ENCODE results near the gene ZNF41. TPM values are rescaled to one million over a fixed set of nuclear protein-coding genes. Genes with fewer than 3 reads are reported as not detected.

ZNF41 gene
- total and polyA plus RNA-seq, 9 donors = 7.1 to 13.1 (median 10.0) TPM

DNA sequence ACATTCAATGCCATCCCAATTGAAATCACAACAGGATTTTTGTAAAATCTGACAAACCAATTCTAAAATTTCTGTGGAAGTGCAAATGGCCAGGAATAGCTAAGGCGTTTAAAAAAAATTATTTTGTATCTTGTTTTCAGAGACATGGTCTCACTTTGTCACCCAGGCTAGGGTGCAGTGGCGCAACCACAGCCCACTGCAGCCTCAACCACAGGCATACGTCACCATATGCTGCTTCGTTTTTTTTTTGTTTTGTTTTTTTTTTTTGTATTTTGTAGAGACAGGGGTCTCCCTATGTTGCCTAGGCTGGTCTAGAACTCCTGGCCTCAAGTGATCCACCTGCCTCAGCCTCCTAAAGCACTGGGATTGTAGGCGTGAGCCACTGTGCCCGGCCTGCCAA is 24.5 kb downstream of the ZNF41 start:
- H3K27me3 ChIP-seq (ENCODE audit: control insufficient read depth, insufficient read depth, low read length) = peaks cover 3% of the 10 kb centered on the region
- H3K27ac ChIP-seq (ENCODE audit: low read length) = no peak overlapping the region
- H3K36me3 ChIP-seq (ENCODE audit: control insufficient read depth, insufficient read depth, low read length) = peaks cover 7% of the 10 kb centered on the region
- no peaks in the 10 kb centered on the region for H3K4me1 ChIP-seq (ENCODE audit: control insufficient read depth, insufficient read depth, low read length)
- no peak for DNase-seq
- peaks cover 5% of the 10 kb centered on the region for H3K9me3 ChIP-seq (replicated peaks; ENCODE audit: control insufficient read depth, low read depth, low read length)
- H3K4me3 ChIP-seq (ENCODE audit: low read length) = no peak overlapping the region
- no CpG with 5 or more reads among the region's 6 CpGs for WGBS (ENCODE audit: insufficient coverage)

DNA sequence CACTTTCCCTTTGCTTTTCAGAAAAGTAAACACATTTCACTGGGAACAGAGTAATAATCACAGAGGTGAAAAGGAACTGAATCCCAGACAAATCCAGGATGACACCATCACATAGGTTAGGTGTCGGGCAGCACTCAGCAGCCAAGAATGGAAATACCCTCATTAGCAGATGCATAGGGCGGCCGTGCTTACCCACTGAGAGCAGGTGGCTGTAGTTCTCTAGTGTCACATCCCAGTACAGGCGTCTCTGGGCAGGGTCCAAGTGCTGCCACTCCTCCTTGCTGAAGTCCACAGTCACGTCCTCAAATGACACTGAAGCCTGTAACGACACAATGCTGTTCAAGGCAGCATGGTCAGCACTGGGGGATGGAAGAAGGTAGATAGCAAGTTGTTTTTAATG is 26.9 kb downstream of the ZNF41 start:
- Histone ChIP-seq H3K4me1 (ENCODE audit: control insufficient read depth, insufficient read depth, low read length) (no peaks in the 10 kb centered on the region), H3K9me3 (replicated peaks; ENCODE audit: control insufficient read depth, low read depth, low read length) (no peaks in the 10 kb centered on the region), H3K4me3 (ENCODE audit: low read length) (no peak overlapping the region), H3K27ac (ENCODE audit: low read length) (no peak overlapping the region), H3K27me3 (ENCODE audit: control insufficient read depth, insufficient read depth, low read length) (peaks cover 3% of the 10 kb centered on the region), H3K36me3 (ENCODE audit: control insufficient read depth, insufficient read depth, low read length) (peaks cover 15% of the 10 kb centered on the region)
- DNase-seq = peak; percentile 16
- WGBS (ENCODE audit: insufficient coverage) = 68% methylated on average over 4 of the region's 6 CpGs

DNA sequence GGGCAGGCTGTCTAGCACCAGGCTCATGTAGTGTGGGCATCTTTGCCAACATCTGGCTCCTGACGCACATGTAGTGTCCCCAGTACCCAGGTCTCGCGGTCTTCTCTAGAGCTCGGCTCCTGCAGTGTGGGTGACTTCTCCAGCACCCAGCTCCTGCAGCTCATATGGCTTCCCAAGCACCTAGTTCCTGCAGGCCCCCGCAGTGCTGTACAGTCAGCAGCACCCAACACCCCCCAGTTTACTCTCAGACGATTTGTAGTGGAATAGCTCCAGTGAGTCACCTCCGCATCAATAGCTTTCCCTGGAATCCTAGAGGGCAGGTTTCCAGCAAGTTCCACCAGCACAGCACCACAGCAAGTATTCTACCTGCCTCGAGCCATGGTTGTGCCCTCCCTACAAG is 30.9 kb downstream of the ZNF41 start:
- Histone ChIP-seq H3K36me3 (ENCODE audit: control insufficient read depth, insufficient read depth, low read length) (peaks cover 30% of the 10 kb centered on the region), H3K4me3 (ENCODE audit: low read length) (no peak overlapping the region), H3K4me1 (ENCODE audit: control insufficient read depth, insufficient read depth, low read length) (no peaks in the 10 kb centered on the region), H3K27me3 (ENCODE audit: control insufficient read depth, insufficient read depth, low read length) (peaks cover 3% of the 10 kb centered on the region), H3K9me3 (replicated peaks; ENCODE audit: control insufficient read depth, low read depth, low read length) (peaks cover 27% of the 10 kb centered on the region), H3K27ac (ENCODE audit: low read length) (no peak overlapping the region)
- WGBS (ENCODE audit: insufficient coverage) = 85% methylated on average over 7 of the region's 8 CpGs
- no peak for DNase-seq

DNA sequence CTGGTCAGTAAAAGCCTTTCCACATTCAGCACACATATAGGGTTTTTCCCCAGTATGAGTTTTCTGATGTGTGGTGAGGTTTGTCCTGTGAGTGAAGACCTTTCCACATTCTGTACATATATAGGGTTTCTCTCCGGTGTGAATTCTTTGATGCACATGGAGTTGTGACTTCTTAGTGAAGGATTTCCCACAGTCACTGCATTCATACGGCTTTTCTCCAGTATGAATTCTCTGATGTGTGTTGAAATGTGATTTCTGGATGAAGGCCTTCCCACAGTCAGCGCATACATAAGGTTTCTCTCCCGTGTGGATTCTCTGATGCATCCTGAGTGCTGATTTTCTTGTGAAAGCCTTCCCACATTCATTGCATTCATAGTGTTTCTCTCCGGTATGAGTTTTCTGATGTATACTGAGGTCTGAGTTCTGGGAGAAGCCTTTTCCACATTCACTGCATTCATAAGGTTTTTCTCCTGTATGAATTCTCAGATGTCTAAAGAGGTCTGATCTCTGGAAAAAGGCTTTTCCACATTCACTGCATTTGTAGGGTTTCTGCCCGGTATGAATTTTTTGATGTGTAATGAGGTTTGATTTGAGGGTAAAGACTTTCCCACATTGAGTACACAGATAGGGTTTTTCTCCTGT is 34.7 kb downstream of the ZNF41 start:
- peaks cover 33% of the 10 kb centered on the region for H3K9me3 ChIP-seq (replicated peaks; ENCODE audit: control insufficient read depth, low read depth, low read length)
- H3K27ac ChIP-seq (ENCODE audit: low read length) = no peak overlapping the region
- peaks cover 3% of the 10 kb centered on the region for H3K27me3 ChIP-seq (ENCODE audit: control insufficient read depth, insufficient read depth, low read length)
- no peaks in the 10 kb centered on the region for H3K4me1 ChIP-seq (ENCODE audit: control insufficient read depth, insufficient read depth, low read length)
- H3K4me3 ChIP-seq (ENCODE audit: low read length) = no peak overlapping the region
- H3K36me3 ChIP-seq (ENCODE audit: control insufficient read depth, insufficient read depth, low read length) = peaks cover 25% of the 10 kb centered on the region
- no peak for DNase-seq
- no CpG with 5 or more reads among the region's 6 CpGs for WGBS (ENCODE audit: insufficient coverage)

DNA sequence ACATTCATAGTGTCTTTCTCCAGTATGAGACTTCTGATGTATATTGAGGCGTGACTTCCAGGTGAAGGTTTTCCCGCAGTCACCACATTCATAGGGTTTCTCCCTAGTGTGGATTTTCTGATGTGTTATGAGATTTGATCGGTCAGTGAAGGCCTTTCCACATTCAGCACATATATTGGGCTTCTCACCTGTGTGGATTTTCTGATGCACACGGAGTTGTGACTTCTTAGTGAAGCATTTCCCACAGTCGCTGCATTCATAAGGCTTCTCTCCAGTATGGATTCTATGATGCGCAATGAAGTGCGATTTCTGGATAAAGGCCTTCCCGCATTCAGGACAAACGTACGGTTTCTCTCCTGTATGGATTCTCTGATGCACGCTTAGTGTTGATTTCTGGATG is 35.4 kb downstream of the ZNF41 start:
- peaks cover 3% of the 10 kb centered on the region for H3K27me3 ChIP-seq (ENCODE audit: control insufficient read depth, insufficient read depth, low read length)
- WGBS (ENCODE audit: insufficient coverage) = 83% methylated on average over 5 of the region's 11 CpGs
- DNase-seq = no peak
- peaks cover 33% of the 10 kb centered on the region for H3K9me3 ChIP-seq (replicated peaks; ENCODE audit: control insufficient read depth, low read depth, low read length)
- peaks cover 25% of the 10 kb centered on the region for H3K36me3 ChIP-seq (ENCODE audit: control insufficient read depth, insufficient read depth, low read length)
- H3K27ac ChIP-seq (ENCODE audit: low read length) = no peak overlapping the region
- H3K4me1 ChIP-seq (ENCODE audit: control insufficient read depth, insufficient read depth, low read length) = no peaks in the 10 kb centered on the region
- H3K4me3 ChIP-seq (ENCODE audit: low read length) = no peak overlapping the region

DNA sequence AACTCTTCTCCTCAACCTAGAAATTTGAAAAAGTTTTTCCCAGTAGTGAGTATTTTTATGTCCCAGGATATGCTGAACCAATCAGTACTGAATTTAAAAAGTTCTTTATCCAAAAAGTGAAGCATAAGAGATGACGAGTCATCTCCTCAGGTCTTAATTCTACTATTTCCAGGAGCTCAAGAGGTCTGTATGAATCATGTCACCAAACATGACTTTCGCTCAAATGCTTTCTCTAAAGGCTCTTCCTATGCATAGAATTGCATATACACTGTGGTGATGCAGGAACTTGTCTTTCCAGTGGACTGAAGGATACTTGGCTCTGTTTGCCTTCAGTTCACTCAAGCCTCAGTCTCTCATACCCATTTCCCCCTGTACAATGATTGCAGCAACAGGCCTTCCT is 36.1 kb downstream of the ZNF41 start:
- Histone ChIP-seq H3K9me3 (replicated peaks; ENCODE audit: control insufficient read depth, low read depth, low read length) (peaks cover 33% of the 10 kb centered on the region), H3K27ac (ENCODE audit: low read length) (no peak overlapping the region), H3K36me3 (ENCODE audit: control insufficient read depth, insufficient read depth, low read length) (peaks cover 20% of the 10 kb centered on the region), H3K4me3 (ENCODE audit: low read length) (no peak overlapping the region), H3K4me1 (ENCODE audit: control insufficient read depth, insufficient read depth, low read length) (no peaks in the 10 kb centered on the region), H3K27me3 (ENCODE audit: control insufficient read depth, insufficient read depth, low read length) (peaks cover 1% of the 10 kb centered on the region)
- no CpG with 5 or more reads among the region's 2 CpGs for WGBS (ENCODE audit: insufficient coverage)
- DNase-seq = no peak

DNA sequence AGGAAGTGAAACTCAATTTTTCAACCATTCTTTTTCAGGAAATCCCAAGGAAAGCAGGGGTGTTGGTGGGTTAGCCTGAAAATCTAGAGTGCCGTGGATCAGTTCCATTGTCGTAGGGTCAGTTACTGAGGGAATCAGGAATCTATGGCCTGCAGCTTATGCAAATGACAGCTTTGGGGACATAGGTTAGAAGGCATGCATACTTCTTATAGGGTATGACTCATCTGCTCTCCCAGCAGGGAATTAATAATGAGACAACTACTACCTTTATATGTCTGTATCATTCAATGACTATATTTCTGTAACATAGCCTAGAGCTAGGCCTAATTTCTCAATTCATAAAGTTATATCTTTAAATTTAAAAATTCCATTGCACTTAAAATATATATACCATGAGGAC is 36.6 kb downstream of the ZNF41 start:
- peaks cover 33% of the 10 kb centered on the region for H3K9me3 ChIP-seq (replicated peaks; ENCODE audit: control insufficient read depth, low read depth, low read length)
- no CpG with 5 or more reads among the region's 2 CpGs for WGBS (ENCODE audit: insufficient coverage)
- no peaks in the 10 kb centered on the region for H3K4me1 ChIP-seq (ENCODE audit: control insufficient read depth, insufficient read depth, low read length)
- H3K27ac ChIP-seq (ENCODE audit: low read length) = no peak overlapping the region
- no peak for DNase-seq
- no peak overlapping the region for H3K4me3 ChIP-seq (ENCODE audit: low read length)
- H3K36me3 ChIP-seq (ENCODE audit: control insufficient read depth, insufficient read depth, low read length) = peaks cover 18% of the 10 kb centered on the region
- H3K27me3 ChIP-seq (ENCODE audit: control insufficient read depth, insufficient read depth, low read length) = no peaks in the 10 kb centered on the region

DNA sequence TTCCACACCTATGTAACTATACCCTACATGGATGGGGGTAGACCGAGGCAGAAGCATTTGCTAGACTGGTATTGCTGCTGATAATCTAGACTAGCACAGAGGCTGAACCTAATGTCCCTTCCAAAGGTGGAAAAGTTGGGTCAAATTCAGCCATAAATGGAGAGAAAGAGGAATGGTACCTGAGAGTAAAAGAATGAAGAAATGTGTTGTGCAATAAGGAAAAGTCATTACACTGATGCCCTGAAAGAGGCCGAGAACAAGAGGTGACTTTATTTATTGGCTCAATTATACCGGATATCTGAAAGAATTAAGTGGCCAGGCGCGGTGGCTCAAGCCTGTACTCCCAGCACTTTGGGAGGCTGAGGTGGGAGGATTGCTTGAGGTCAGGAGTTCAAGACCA is 52.1 kb downstream of the ZNF41 start:
- peaks cover 2% of the 10 kb centered on the region for H3K27me3 ChIP-seq (ENCODE audit: control insufficient read depth, insufficient read depth, low read length)
- H3K4me3 ChIP-seq (ENCODE audit: low read length) = no peak overlapping the region
- no peaks in the 10 kb centered on the region for H3K9me3 ChIP-seq (replicated peaks; ENCODE audit: control insufficient read depth, low read depth, low read length)
- H3K27ac ChIP-seq (ENCODE audit: low read length) = no peak overlapping the region
- 69% methylated on average over 4 of the region's 5 CpGs for WGBS (ENCODE audit: insufficient coverage)
- no peak for DNase-seq
- H3K36me3 ChIP-seq (ENCODE audit: control insufficient read depth, insufficient read depth, low read length) = no peaks in the 10 kb centered on the region
- no peaks in the 10 kb centered on the region for H3K4me1 ChIP-seq (ENCODE audit: control insufficient read depth, insufficient read depth, low read length)

DNA sequence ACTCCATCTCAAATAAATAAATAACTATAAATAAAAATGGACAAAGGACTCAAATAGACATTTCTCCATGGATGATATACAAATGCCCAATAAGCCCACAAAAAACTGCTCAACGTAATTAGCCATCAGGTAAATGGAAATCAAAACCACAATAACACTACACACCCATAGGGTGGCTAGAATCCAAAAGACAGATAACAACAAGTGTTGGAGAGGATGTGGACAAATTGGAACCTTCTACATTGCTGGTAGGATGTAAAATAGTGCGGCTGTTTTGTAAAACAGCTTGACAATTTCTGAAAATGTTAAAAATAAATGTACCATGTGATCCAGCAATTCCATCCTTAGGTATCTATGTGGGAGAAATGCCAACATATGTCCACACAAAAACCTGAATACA is 60.6 kb downstream of the ZNF41 start:
- no peaks in the 10 kb centered on the region for H3K4me1 ChIP-seq (ENCODE audit: control insufficient read depth, insufficient read depth, low read length)
- H3K9me3 ChIP-seq (replicated peaks; ENCODE audit: control insufficient read depth, low read depth, low read length) = peaks cover 4% of the 10 kb centered on the region
- no peaks in the 10 kb centered on the region for H3K36me3 ChIP-seq (ENCODE audit: control insufficient read depth, insufficient read depth, low read length)
- no peak overlapping the region for H3K27ac ChIP-seq (ENCODE audit: low read length)
- DNase-seq = no peak
- no peak overlapping the region for H3K4me3 ChIP-seq (ENCODE audit: low read length)
- H3K27me3 ChIP-seq (ENCODE audit: control insufficient read depth, insufficient read depth, low read length) = peaks cover 3% of the 10 kb centered on the region
- WGBS (ENCODE audit: insufficient coverage) = no CpG with 5 or more reads among the region's 2 CpGs

DNA sequence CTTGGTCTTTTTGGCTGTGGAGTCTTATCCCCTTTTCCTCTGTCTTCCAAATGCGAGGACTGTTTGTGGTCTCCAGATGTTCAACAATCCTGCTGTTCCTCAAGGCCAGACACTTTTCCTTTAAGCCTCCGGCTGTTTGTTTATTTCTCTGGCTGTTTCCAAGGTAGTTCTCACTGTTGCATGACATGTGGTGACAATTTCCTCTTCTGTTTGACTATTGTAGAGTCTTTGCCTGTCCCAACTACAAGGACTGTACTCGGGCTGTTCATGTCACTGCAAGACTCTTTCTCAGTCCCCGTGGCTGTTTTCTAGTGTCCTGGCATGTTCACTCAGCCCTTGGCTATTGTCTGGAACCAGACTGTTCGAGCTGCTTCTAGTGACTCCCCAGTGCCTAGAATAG is 62.1 kb downstream of the ZNF41 start:
- DNase-seq = no peak
- H3K36me3 ChIP-seq (ENCODE audit: control insufficient read depth, insufficient read depth, low read length) = no peaks in the 10 kb centered on the region
- 60% methylated on average over 5 of the region's 5 CpGs for WGBS (ENCODE audit: insufficient coverage)

DNA sequence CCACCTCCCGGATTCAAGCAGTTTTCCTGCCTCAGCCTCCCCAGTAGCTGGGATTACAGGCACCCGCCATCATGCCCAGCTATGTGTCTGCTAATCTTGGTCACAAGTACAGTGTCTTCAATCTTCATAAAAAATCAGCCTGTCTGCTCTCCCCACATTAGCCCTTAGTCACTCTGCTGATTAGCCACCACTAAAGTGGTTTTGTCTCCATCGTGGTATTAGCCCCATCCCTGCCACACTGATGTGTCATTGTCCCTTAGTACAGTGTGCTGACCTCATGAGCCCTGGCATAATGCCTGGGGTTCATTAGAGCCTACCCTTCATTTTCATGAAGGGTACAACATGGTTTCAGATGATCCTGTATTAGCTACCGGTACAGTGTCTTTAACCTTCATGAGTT is 62.8 kb downstream of the ZNF41 start:
- no peak for DNase-seq
- peaks cover 4% of the 10 kb centered on the region for H3K9me3 ChIP-seq (replicated peaks; ENCODE audit: control insufficient read depth, low read depth, low read length)
- H3K27ac ChIP-seq (ENCODE audit: low read length) = no peak overlapping the region
- 92% methylated on average over 4 of the region's 4 CpGs for WGBS (ENCODE audit: insufficient coverage)
- H3K4me3 ChIP-seq (ENCODE audit: low read length) = no peak overlapping the region
- H3K36me3 ChIP-seq (ENCODE audit: control insufficient read depth, insufficient read depth, low read length) = no peaks in the 10 kb centered on the region
- peaks cover 3% of the 10 kb centered on the region for H3K27me3 ChIP-seq (ENCODE audit: control insufficient read depth, insufficient read depth, low read length)
- no peaks in the 10 kb centered on the region for H3K4me1 ChIP-seq (ENCODE audit: control insufficient read depth, insufficient read depth, low read length)

More for the DNA sequence above, 62.1 kb downstream of the ZNF41 start:
- H3K27ac ChIP-seq (ENCODE audit: low read length) = no peak overlapping the region
- H3K4me1 ChIP-seq (ENCODE audit: control insufficient read depth, insufficient read depth, low read length) = no peaks in the 10 kb centered on the region
- H3K27me3 ChIP-seq (ENCODE audit: control insufficient read depth, insufficient read depth, low read length) = peaks cover 3% of the 10 kb centered on the region
- peaks cover 4% of the 10 kb centered on the region for H3K9me3 ChIP-seq (replicated peaks; ENCODE audit: control insufficient read depth, low read depth, low read length)
- H3K4me3 ChIP-seq (ENCODE audit: low read length) = no peak overlapping the region

Measured in muscle of leg (tissue), 11 donors.